RWPE2 (cell line): ENCODE data around the gene ARID3A.

Experiments used
- ATAC-seq: fragments of 200-7000 bp; cut with Tn5 transposase; 3 replicates; pipeline ENCODE4 v1.9.1; 2021; ENCODE audit warnings: low read depth
- DNase-seq: peaks from one replicate; pipeline ENCODE4 v3.0.0-alpha.2; 2020; ENCODE audit warnings: low spot score
- H3K27ac ChIP-seq: fragments of 450-650 bp; 2 replicates; pipeline ENCODE4 v1.5.1; 2017; ENCODE audit warnings: mild to moderate bottlenecking; ENCODE audit not compliant: poor library complexity, severe bottlenecking
- H3K27me3 ChIP-seq: fragments of 250-450 bp; sonication (Bioruptor Pico); 2 replicates; pipeline ENCODE4 v1.5.1; 2021; ENCODE audit warnings: mild to moderate bottlenecking, moderate library complexity; ENCODE audit not compliant: insufficient read depth, poor library complexity, severe bottlenecking
- H3K36me3 ChIP-seq: fragments of 250-450 bp; sonication (Bioruptor Pico); 2 replicates; pipeline ENCODE4 v1.5.1; 2020; ENCODE audit warnings: low read depth, mild to moderate bottlenecking, moderate library complexity
- H3K4me1 ChIP-seq: fragments of 250-450 bp; sonication (Bioruptor Pico); 2 replicates; pipeline ENCODE4 v1.5.1; 2021; ENCODE audit warnings: mild to moderate bottlenecking, moderate library complexity; ENCODE audit not compliant: insufficient read depth, poor library complexity, severe bottlenecking
- H3K4me3 ChIP-seq: fragments of 250-450 bp; sonication (Bioruptor Pico); 2 replicates; pipeline ENCODE4 v1.5.1; 2021; ENCODE audit warnings: mild to moderate bottlenecking, moderate library complexity; ENCODE audit not compliant: severe bottlenecking
- H3K9me3 ChIP-seq: fragments of 250-450 bp; sonication (Bioruptor Pico); 2 replicates; pipeline ENCODE4 v1.5.1; 2021; ENCODE audit warnings: mild to moderate bottlenecking, moderate library complexity; ENCODE audit not compliant: severe bottlenecking
- TF ChIP-seq, protein P1 (sequence below): fragments of 450-650 bp; IDR thresholded peaks from one replicate; pipeline ENCODE4 v1.5.1; 2017; ENCODE audit warnings: mild to moderate bottlenecking, moderate library complexity; ENCODE audit not compliant: poor library complexity, severe bottlenecking

ARID3A gene

DNA sequence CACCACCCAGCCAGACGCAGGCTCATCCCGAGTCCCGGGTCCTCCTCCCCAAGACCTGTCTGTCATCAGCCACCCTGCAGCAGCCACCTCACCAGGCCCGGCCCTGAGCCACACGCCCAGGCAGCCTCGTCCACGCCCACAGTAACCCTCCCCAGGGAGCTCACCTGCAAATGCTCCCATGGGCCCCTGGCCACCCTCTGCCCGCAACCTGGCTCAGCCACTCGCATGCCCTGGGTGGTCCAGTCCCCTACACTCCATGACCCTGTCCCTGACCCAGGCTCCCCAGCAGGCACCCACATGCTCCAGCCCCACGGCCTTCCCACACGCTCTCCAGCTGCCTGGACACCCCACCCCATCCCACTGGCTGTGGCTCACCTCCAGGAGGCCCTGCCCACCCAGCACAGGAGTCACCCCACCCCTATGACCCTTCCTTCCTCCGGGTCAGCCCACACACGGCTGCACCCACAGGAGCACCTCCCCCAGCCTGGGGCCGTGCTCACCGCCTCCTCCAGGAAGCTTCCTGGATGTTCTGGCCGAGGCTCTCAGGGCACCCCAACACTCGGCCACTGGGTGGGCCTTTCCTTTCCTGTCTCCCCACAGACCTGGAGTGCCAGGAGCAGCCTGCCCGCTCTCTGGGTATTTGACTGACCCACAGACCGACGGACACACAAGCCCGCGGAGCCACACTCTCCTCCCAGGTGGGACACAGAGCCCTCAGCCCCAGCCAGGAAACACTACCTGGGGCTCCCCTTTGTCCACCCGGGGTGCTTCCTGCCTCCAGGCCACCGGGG, 91.5 kb downstream of the ARID3A start:
- no peaks in the 10 kb centered on the region for H3K27me3 ChIP-seq
- H3K27ac ChIP-seq, result peak overlapping the region; percentile 84
- ATAC-seq (peak; percentile 63), DNase-seq (no peak)
- H3K36me3 ChIP-seq, result peaks cover 18% of the 10 kb centered on the region
- no peaks in the 10 kb centered on the region for H3K9me3 ChIP-seq
- H3K4me1 ChIP-seq, result peaks cover 23% of the 10 kb centered on the region
- TF ChIP-seq, protein P1, sequence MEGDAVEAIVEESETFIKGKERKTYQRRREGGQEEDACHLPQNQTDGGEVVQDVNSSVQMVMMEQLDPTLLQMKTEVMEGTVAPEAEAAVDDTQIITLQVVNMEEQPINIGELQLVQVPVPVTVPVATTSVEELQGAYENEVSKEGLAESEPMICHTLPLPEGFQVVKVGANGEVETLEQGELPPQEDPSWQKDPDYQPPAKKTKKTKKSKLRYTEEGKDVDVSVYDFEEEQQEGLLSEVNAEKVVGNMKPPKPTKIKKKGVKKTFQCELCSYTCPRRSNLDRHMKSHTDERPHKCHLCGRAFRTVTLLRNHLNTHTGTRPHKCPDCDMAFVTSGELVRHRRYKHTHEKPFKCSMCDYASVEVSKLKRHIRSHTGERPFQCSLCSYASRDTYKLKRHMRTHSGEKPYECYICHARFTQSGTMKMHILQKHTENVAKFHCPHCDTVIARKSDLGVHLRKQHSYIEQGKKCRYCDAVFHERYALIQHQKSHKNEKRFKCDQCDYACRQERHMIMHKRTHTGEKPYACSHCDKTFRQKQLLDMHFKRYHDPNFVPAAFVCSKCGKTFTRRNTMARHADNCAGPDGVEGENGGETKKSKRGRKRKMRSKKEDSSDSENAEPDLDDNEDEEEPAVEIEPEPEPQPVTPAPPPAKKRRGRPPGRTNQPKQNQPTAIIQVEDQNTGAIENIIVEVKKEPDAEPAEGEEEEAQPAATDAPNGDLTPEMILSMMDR, result no peak
- H3K4me3 ChIP-seq, result peak overlapping the region; percentile 4

DNA sequence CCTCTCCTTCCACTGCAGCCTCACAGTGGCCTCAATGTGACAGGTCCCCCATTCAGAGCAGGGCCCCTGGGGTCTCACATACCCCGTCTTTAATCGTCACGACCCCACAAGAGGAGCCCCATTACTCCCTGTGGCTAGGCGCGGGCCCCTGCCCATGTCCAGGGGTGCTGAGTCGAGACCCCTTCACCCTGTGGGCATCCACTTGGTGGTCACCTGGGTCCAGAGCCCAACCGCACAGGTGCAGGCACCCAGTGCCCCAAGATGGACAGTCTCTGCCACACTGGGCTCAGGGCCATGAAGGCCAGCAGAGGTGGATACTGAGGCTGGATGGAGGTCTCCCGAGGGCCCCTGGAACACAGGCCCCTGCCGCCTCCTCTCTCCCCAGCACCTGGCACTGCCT, 92.1 kb downstream of the ARID3A start:
- Histone ChIP-seq H3K9me3 (no peaks in the 10 kb centered on the region), H3K4me3 (no peak overlapping the region), H3K27ac (peak overlapping the region; percentile 84), H3K36me3 (peaks cover 16% of the 10 kb centered on the region), H3K27me3 (no peaks in the 10 kb centered on the region), H3K4me1 (peaks cover 23% of the 10 kb centered on the region)
- ATAC-seq, result no peak
- TF ChIP-seq, protein P1, result no peak
- no peak for DNase-seq

DNA sequence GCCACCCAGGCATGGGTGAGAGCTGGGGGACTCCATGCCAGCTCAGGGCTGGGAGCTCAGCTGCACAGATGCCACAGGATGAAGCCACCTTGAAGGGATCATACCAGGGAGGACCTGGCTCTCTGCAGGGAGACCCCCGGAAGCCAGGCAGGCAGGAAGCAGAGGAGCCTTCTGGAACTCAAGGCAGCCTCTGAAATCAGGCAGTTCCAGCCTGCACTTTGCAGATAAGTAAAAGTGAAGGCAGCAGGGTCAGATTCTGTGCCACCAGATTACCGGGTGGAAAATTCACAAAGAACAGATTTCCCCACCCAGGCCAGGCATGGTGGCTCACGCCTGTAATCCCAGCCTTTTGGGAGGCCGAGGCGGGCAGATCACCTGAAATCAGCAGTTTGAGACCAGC, 92.6 kb downstream of the ARID3A start:
- TF ChIP-seq, protein P1, result no peak
- ATAC-seq (no peak), DNase-seq (no peak)
- Histone ChIP-seq H3K9me3 (no peaks in the 10 kb centered on the region), H3K36me3 (peaks cover 14% of the 10 kb centered on the region), H3K4me1 (peaks cover 23% of the 10 kb centered on the region), H3K4me3 (no peak overlapping the region), H3K27ac (peak overlapping the region; percentile 84), H3K27me3 (no peaks in the 10 kb centered on the region)

DNA sequence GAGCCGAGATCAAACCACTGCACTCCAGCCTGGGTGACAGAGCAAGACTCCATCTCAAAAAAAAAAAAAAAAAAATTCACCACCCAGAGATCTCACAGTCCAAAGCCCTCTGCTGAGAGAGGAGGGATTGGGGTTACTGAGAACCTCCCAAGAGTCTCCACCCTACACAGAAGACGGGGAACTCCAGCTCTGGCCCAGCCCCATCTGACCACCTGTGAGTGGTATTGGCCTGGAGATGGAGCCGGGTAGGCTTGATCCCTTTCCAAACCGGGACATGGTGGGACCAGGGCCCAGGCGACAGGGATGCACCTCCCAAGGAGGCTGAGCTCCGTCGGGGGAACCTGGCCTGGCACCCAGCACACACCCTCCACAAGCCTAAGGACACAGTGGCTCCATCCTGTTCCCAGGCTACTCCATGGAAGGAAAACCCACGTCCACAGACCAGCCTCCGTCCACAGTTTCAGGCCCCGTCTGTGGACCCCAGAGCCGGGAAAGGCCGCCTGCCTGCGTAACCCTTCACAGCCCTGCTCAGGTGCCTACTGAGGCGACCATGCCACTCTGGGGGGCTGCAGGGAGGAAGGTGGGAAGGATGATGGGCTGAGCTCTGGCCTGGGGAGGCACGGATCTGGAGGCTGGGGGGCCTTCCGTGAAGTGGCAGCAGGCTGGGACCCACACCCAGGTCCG, 93.2 kb downstream of the ARID3A start:
- DNase-seq, result no peak
- H3K27ac ChIP-seq, result peak overlapping the region; percentile 84

More for the DNA sequence above, 93.2 kb downstream of the ARID3A start:
- no peaks in the 10 kb centered on the region for H3K9me3 ChIP-seq
- no peak for ATAC-seq
- peaks cover 23% of the 10 kb centered on the region for H3K4me1 ChIP-seq
- no peaks in the 10 kb centered on the region for H3K27me3 ChIP-seq
- TF ChIP-seq, protein P1, result no peak
- peaks cover 10% of the 10 kb centered on the region for H3K36me3 ChIP-seq
- H3K4me3 ChIP-seq, result peak overlapping the region; percentile 62
